Neural progenitor cell (in vitro differentiated cells): ENCODE results near the gene ASXL3.

Experiments
- EZH2 ChIP-seq: fragments of 200-600 bp; sonication (generic); IDR thresholded peaks from 2 replicates; pipeline ENCODE4 v1.6.1; 2017; ENCODE audit warnings: antibody characterized with exemption, mild to moderate bottlenecking, moderate library complexity
- TF ChIP-seq, protein P1 (sequence below): fragments of 200-600 bp; sonication (generic); IDR thresholded peaks from 2 replicates; pipeline ENCODE4 v1.5.1; 2017; ENCODE audit warnings: antibody characterized with exemption, mild to moderate bottlenecking

DNA sequence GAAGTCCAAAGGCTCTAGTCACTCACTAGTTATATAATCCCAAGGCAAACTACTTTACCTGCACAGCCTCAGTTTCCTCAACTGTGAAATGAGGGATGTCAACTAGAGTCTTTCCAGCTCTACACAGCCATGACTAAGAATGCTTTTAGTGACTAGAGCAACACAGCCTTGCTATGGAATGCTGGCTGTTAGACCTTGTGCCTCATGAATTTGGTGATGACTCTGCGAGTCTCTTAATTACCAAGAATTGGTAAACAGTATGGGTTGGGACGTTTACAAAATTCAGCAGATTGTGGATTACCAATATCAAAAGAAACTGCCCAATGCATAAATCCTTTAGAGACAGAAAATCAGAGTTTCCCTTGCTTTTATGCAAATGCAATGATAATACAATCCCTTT is 163.7 kb downstream of the ASXL3 start:
- TF ChIP-seq, protein P1, sequence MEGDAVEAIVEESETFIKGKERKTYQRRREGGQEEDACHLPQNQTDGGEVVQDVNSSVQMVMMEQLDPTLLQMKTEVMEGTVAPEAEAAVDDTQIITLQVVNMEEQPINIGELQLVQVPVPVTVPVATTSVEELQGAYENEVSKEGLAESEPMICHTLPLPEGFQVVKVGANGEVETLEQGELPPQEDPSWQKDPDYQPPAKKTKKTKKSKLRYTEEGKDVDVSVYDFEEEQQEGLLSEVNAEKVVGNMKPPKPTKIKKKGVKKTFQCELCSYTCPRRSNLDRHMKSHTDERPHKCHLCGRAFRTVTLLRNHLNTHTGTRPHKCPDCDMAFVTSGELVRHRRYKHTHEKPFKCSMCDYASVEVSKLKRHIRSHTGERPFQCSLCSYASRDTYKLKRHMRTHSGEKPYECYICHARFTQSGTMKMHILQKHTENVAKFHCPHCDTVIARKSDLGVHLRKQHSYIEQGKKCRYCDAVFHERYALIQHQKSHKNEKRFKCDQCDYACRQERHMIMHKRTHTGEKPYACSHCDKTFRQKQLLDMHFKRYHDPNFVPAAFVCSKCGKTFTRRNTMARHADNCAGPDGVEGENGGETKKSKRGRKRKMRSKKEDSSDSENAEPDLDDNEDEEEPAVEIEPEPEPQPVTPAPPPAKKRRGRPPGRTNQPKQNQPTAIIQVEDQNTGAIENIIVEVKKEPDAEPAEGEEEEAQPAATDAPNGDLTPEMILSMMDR: no peak
- TF ChIP-seq EZH2: no peak
